SK-N-DZ (cell line): ENCODE measurements around the gene CUX1.
"Not testable (repeated sequence)": the region's sequence is repeated elsewhere in the genome, so short reads cannot be mapped to it uniquely, and the experiment has no call there.

Experiments used
- DNase-seq: peaks from one replicate; pipeline ENCODE4 v3.0.0-alpha.2; 2015; ENCODE audit warnings: low spot score

The CUX1 gene

GRCh38 chr7:102044641-102044983 lies 227.2 kb downstream of the CUX1 start:
- DNase-seq, result peak; percentile 65

- DNase-seq, result peak; percentile 86
Observed at GRCh38 chr7:102044984-102045673, 227.7 kb downstream of the CUX1 start.

- no peak for DNase-seq
Observed at GRCh38 chr7:102045681-102046372, 228.4 kb downstream of the CUX1 start.

DNA sequence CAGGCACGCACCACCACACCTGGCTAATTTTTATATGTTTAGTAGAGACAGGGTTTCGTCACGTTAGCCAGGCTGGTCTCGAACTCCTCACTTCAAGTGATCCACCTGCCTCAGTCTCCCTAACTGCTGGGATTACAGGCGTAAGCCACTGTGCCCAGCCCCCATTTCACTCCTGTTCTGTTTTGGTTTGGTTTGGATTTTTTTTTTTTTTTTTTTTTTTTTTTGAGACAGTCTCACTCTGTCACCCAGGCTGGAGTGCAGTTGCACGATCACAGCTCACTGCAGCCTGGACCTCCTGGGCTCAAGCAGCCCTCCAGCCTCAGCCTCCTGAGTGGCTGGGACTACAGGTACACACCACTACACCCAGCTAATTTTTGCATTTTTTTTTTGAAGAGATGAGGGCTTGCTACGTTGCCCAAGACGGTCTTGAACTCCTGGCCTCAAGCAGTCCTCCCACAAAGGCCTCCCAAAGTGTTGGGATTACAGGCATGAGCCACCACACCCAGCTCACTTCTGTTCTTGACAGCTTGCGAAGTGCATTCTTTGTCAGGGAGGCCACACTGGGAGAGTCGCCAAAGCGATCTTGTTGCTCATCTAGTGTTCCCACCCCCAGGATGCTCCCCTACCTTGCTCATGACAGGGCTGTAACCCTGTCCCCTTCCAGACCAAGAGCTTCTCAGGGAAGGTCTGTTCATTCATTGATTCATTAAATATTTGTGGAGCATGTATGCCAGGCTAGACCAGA lies 229.1 kb downstream of the CUX1 start:
- no peak for DNase-seq

DNA sequence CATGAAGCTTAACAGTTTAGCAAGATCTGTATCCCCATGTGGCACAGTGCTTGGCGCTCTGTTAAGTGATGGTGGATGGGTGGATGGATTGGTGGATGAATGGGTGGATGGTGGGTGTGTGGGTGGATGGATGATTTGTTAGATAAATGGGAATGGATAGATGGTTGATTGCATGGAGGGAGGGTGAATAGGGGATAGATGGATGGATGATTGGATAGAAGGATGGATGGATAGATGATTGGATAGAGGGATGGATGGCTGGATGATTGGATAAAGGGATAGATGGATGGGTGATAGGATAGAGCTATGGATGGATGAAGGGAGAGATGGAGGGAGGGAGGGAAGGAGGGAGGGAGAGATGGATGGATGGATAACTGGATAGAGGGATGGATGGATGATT lies 229.7 kb downstream of the CUX1 start:
- no peak for DNase-seq

- DNase-seq, result no peak
Observed at GRCh38 chr7:102049765-102050164, 232.3 kb downstream of the CUX1 start.

GRCh38 chr7:102050864-102051460 lies 233.5 kb downstream of the CUX1 start:
- no peak for DNase-seq

- DNase-seq, result not testable (repeated sequence)
Observed at GRCh38 chr7:102051736-102052135, 234.3 kb downstream of the CUX1 start.

DNA sequence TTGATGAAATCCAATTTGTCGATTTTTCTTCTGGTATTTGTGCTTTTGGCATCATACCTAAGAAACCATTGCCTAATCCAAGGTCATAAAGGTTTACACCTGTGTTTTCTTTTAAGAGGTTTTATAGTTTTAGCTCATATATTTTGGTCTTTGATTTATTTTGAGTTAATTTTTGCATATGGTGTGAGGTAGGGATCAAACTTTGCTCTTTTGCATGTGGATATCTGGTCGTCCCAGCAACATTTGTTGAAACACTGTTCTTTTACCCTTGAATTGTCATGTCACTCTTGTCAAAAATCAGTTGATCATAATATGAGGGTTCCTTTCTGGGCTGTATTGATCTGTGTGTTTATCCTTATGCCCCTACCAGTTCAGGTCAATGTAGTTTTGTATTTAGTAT lies 236.7 kb downstream of the CUX1 start:
- no peak for DNase-seq

DNA sequence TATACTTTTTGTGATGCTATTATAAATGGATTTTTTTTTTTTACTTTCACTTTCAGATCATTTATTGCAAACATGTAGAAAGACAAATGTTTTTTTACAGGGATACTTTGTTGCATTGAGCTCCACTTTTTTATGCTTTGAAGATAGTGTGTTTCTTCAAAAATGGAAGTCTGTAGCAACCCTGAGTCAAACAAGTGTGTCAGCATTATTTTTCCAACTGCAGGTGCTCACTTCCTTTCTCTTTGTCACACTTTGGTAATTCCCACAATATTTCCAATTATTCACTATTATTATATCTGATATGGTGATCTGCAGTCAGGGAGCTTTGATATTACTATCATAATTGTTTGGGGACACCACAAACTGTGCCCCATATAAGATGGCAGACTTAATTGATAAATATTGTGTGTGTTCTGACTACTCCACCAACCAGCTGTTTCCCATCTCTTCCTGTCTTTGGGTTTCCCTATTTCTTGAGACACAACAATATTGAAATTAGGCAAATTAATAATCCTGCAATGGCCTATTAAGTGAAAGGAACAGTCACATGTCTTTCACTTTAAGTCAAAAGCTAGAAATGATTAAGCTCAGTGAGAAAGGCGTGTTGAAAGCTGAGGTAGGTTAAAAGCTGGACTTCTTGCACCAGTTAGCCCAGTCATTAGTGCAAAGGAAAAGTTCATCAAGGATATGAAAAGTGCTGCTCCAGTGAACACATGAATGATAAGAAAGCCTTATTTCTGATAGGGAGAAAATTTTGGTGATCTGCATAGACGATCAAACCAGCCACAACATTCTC lies 238.0 kb downstream of the CUX1 start:
- DNase-seq, result no peak

- no peak for DNase-seq
Observed at GRCh38 chr7:102059524-102059923, 242.1 kb downstream of the CUX1 start.

- DNase-seq, result no peak
Observed at GRCh38 chr7:102061354-102061945, 244.0 kb downstream of the CUX1 start.

DNA sequence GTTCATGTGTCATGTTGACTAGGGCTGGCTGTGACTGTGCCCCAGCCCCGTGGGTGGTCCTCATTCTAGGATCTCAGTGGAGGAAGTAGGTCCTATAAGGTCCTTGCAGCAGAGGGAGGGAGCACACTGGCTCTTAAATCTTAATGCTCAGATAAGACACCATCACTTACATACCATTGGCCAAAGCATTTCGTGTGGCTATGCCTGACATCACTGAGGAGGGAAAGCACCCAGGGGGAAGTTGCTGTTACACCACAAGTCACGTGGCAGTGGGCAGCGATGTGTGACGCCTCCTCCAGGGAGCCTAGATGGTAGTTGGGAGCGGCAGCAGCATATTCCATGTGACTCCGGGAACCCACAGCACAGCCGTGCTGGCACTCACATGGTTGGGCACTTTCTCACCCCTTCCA lies 244.6 kb downstream of the CUX1 start:
- no peak for DNase-seq

DNA sequence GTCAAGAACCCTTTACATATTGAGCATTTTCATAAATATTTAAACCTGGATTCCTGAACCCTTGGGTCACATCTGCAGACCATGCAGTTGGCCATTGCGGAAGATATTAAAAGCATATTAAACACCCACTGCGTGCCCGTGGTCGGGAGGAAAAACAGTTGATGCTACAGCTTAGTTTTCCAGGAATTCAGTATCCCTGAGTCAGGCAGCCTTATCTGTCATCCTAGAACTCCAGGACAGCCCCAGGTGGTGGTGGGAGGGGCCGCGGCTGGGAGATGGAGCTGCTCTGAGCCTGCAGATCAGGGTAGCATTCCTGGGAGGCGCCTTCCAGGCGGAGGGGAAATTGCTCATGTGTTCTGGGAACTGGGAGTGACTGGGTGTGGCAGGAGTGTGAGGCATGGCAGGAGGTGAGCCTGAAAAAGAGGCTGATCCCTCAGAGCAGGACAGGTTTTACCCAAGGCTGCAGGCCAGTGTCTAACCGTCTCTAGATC lies 246.3 kb downstream of the CUX1 start:
- DNase-seq, result peak; percentile 25

GRCh38 chr7:102064361-102065025 lies 247.1 kb downstream of the CUX1 start:
- no peak for DNase-seq

DNA sequence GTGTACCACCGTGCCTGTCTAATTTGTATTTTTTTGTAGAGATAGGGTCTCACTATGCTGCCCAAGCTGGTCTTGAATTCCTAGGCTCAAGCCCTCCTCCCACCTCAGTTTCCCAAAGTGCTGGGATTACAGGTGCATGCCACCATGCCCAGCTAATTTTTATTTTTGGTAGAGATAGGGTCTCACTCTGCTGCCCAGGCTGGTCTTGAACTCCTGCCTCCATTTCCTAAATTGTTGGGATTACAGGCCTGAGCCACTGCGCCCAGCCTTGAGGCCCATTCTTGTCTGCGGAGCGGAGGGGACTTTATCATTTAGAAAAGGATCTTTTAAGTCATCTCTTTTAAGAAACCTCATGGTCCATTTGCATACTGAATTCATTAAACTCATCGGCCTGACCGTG lies 247.8 kb downstream of the CUX1 start:
- DNase-seq, result no peak

DNA sequence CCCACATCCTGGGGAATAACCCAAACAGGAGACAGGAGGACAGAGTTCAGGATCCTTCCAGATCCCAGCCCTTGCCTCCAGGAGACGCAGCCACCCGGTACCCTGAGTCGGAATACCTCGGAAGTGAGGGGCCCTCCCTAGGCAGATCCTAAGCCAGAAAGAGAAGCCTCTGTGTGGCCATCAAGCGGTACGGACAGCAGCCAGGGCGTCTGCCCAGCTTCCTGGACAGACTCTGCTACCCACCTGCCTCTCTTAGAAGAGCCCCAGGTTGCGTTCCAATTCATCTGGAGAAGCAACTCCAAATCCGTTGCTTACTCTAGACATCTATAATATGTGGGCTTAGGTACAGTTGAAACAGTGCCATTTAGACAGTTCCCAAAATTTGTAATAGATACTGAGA lies 249.1 kb downstream of the CUX1 start:
- DNase-seq, result no peak

DNA sequence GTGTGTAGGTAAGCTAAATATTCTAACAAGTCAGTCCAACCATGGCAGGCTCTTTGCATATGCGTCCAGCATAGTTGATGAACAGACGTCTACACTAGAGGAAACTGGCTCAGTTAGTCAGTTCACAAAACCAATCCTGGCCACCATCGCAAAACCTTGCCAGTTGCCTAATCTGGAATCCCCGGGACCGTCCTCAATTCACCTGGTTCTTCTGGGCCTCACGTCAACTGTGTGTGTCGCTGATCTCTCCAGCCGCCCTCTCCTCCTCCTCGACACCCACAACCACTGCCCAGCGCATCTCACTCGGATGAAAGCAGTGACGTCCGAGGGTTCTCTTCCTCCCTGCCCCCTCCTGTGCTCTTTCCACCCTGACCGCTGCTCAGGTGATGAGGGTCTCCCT lies 251.4 kb downstream of the CUX1 start:
- DNase-seq, result no peak

- no peak for DNase-seq
Observed at GRCh38 chr7:102069931-102070629, 252.7 kb downstream of the CUX1 start.

GRCh38 chr7:102072003-102072402 lies 254.6 kb downstream of the CUX1 start:
- DNase-seq, result no peak
